ENCODE results near the gene C14orf180.

- TF ChIP-seq EZH2 (IDR thresholded peaks at IDR 0.05) (no peak), POLR2AphosphoS5 (IDR thresholded peaks at IDR 0.05; ENCODE audit: borderline replicate concordance, low read depth, low read length) (no peak), FOXP2 (optimal IDR thresholded peaks at IDR 0.05; ENCODE audit: control extremely low read depth, extremely low read length, insufficient read depth) (no peak)
These were observed 12.1 kb downstream of the C14orf180 start for GRCh38 chr14:104591506-104592291.
